MV-4-11 (cell line): Measurements from ENCODE around the gene CTH.
"Not testable (repeated sequence)": the region's sequence is repeated elsewhere in the genome, so short reads cannot be mapped to it uniquely, and the experiment has no call there.

ENCODE experiments used
- DNase-seq: peaks from one replicate; lab custom pipeline; 2025; lab: John Stamatoyannopoulos, UW

CTH gene

GRCh38 chr1:70455291-70455690 is 44.2 kb downstream of the CTH start:
- DNase-seq, result no peak

DNA sequence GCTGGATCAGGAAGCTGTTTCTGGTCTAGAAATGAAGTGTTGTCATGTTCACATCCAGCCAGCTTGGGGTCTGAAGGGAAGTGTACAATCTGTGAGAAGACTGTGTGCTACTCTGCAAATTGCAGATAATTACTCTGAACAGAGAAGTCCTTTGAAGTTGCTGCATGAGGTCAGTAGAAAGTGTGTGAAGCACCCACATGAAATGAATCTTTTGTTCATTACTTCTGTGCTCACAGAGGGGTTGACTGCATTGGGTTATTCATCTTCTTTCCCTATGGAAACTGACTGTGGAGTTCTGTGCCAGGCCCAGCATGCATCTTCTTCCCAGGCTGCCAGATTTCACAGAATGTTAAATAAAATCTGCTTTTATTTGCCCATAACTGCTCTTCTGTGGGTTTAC is 47.1 kb downstream of the CTH start:
- peak; percentile 16 for DNase-seq

- peak; percentile 47 for DNase-seq
Observed at GRCh38 chr1:70459496-70460225, 48.6 kb downstream of the CTH start.

DNA sequence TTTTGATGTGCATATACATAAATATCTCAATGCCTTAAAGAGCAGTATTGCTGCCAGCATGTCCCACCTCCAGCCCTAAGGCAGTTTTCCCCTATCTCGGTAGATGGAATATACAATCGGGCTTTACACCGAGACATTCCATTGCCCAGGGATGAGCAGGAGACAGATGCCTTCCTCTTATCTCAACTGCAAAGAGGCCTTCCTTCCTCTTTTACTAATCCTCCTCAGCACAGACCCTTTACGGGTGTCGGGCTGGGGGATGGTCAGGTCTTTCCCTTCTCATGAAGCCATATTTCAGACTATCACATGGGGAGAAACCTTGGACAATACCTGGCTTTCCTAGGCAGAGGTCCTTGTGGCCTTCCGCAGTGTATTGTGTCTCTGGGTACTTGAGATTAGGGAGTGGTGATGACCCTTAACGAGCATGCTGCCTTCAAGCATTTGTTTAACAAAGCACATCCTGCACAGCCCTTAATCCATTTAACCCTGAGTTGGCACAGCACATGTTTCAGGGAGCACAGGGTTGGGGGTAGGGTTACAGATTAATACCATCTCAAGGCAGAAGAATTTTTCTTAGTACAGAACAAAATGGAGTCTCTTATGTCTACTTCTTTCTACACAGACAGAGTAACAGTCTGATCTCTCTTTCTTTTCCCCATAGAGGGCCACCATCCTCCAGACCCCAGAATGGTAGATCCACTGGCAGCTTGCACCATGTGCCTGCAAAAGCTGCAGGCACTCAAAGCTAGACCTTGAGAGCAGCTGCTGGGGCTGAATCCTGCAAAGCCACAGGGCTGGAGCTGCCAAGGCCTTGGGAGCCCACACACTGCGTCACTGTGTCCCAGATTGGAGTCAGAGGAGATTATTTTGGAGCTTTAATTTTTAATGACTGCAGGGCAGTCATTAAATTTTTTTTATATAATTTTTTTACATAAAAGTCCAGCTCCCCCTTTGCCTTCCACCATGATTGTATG is 50.0 kb downstream of the CTH start:
- peak; percentile 34 for DNase-seq

DNA sequence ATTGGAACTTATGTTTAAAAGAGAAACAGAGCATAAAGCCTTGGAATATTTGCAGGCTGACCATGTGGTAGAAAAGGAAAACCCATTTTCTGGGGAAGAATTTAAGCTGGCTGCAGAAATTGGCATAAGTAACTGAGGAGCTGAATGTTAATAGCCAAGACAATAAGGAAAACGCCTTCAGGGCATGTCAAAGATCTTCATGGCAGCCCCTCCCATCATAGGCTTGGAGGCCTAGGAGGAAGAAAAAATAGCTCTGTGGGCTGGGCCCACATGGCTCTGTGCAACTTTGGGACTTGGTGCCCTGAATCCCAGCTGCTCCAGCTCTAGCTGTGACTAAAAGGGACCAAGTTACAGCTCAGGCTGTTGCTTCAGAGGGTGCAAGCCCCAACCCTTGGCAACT is 51.5 kb downstream of the CTH start:
- no peak for DNase-seq

GRCh38 chr1:70465911-70466310 is 54.8 kb downstream of the CTH start:
- no peak for DNase-seq

DNA sequence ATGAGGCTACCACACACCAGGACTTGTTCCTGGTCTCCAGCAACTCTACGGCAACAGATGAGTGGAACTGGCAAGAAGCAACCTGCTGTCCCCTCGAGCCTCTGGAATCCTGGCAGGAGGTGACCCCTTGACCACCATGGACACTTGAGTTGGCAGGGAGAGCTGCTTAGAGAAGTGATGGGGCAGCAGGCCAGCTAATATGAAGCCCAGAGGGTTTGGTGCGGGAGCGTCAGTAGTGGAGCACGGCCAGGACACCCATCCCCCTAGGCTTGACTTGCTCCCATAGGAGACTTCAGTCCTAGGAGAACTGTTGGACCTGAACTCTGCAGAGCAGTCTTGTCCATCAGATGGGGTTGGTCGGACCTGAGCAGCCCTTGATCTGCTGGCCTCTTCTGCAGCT is 56.5 kb downstream of the CTH start:
- no peak for DNase-seq

DNA sequence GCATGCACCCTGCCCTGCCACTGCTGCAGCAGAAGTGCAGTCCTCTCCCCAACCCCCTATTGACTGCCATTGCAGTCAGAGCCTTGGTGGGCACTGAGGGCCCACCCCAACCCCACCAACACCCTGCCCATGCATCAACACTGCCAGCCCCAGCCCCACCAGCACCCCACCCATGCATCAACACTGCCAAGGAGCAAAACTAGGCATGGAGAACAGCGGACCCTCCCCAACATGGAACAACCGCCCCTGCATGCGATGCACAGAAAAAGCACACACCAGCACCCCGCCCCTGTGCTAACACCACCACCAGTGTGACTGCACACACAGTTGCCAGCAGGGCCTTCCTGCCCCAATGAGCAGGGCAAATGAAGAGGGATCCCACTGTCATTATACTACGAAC is 57.1 kb downstream of the CTH start:
- no peak for DNase-seq

GRCh38 chr1:70469184-70469583 is 58.1 kb downstream of the CTH start:
- not testable (repeated sequence) for DNase-seq

- DNase-seq, result no peak
Observed at GRCh38 chr1:70475023-70475422, 64.0 kb downstream of the CTH start.

- DNase-seq, result no peak
Observed at GRCh38 chr1:70477090-70477489, 66.0 kb downstream of the CTH start.

- DNase-seq, result not testable (repeated sequence)
Observed at GRCh38 chr1:70477905-70478304, 66.8 kb downstream of the CTH start.

DNA sequence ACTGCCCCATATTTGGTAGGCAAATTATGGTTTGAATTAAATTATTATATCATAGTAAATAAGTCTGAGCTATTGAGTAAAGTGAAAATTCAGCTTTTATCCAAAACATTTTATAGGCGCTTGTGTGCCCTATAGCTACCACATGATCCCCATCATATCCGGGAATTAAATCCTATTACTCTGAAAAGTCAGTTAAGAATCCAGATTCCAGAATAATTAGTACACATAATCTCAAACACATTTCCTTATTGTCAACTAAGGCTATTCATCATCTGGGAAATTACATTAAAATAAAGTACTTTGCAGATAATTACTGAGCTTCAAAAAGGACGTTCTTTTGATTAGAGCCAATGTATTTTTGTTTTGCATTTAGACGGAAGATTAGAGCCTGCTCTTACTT is 72.3 kb downstream of the CTH start:
- no peak for DNase-seq

DNA sequence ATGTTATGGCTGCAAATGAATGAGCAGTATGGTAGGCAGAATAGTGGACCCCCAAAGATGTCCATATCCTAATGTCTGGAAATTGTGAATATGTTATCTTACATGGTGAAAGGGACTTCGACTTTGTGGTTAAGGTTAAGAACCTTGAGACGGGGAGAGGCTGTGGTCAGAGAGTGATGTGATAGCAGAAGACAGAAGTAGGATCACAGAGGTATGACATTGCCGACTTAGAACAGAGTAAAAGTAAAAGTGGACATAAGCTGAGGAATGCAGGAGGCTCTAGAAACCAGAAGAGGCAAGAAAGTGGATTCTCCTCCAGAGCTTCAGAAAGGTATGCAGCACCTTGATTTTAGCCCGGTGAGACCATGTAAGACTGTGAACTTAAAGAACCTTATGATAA is 74.6 kb downstream of the CTH start:
- DNase-seq, result no peak

DNA sequence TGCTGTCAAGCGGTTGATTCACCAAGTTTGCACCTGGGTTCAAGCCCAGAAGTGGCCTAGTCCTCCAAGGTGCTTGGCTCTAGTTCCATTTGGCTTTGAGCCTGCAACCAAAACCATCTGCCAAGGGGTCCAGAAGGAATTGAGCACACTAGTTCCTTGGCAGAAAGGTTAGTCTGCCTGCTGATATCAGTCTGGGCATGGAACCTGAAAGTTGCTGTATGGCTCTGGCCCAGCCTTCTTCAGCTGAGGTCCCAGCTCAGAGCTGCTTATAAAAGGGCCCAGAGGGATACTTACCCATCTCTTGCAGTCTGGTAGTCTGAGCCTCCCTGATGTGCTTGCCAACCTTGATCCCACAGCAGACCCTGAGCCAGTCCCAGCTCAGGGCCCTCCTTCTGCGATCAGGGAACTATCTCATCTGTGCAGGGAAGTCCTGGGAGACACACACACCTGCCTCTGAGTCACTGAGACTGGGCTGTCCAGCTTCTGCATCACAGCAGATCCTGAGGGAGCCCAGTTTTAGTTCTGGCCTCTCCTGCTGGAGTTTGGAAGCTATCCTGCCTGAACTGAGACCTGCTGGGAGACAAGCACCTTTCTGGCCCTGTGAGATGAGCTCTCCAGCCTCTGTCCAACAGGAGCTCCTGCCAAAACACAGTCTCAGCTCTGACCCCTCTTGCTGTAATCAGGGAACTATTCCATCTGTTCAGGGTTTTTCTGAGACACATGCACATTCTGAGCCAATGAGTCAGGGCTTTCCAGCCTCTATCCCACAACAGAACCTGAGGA is 75.8 kb downstream of the CTH start:
- DNase-seq, result no peak

- no peak for DNase-seq
Observed at GRCh38 chr1:70487459-70487815, 76.4 kb downstream of the CTH start.

GRCh38 chr1:70487910-70488665 is 77.0 kb downstream of the CTH start:
- peak; percentile 19 for DNase-seq
